ENCODE results near the gene FBXO22.

- TF ChIP-seq CTCF (IDR thresholded peaks at IDR 0.05): no peak
- TF ChIP-seq EZH2 (IDR thresholded peaks at IDR 0.05; ENCODE audit: borderline replicate concordance, insufficient read depth, low read depth, low read length, poor library complexity, severe bottlenecking): no peak
Observed at GRCh38 chr15:75952525-75952924, 48.8 kb downstream of the FBXO22 start.
